22Rv1 (cell line): Measurements from ENCODE around the gene HPS3.

Experiments
- ZFX ChIP-seq: fragments of 450-650 bp; IDR thresholded peaks from 2 replicates; pipeline ENCODE4 v1.6.1; 2017; ENCODE audit warnings: antibody characterized with exemption, borderline replicate concordance
- TF ChIP-seq, protein P1 (sequence below): fragments of 450-650 bp; IDR thresholded peaks from 2 replicates; pipeline ENCODE4 v1.5.1; 2017; ENCODE audit warnings: mild to moderate bottlenecking

- TF ChIP-seq, protein P1, sequence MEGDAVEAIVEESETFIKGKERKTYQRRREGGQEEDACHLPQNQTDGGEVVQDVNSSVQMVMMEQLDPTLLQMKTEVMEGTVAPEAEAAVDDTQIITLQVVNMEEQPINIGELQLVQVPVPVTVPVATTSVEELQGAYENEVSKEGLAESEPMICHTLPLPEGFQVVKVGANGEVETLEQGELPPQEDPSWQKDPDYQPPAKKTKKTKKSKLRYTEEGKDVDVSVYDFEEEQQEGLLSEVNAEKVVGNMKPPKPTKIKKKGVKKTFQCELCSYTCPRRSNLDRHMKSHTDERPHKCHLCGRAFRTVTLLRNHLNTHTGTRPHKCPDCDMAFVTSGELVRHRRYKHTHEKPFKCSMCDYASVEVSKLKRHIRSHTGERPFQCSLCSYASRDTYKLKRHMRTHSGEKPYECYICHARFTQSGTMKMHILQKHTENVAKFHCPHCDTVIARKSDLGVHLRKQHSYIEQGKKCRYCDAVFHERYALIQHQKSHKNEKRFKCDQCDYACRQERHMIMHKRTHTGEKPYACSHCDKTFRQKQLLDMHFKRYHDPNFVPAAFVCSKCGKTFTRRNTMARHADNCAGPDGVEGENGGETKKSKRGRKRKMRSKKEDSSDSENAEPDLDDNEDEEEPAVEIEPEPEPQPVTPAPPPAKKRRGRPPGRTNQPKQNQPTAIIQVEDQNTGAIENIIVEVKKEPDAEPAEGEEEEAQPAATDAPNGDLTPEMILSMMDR: no peak
- no peak for TF ChIP-seq ZFX
Observed at GRCh38 chr3:149080011-149080698, 49.3 kb upstream of the HPS3 start.
